K562 (cell line): ENCODE data around the gene AMOTL1. TPM values are rescaled to one million over a fixed set of nuclear protein-coding genes. Genes with fewer than 3 reads are reported as not detected.

Experiments used
- ATAC-seq: fragments of 200-7000 bp; cut with Tn5 transposase; 3 replicates; pipeline ENCODE4 v1.9.1; 2020; ENCODE audit warnings: moderate library complexity
- BruUV-seq: library from RNA; stranded (reverse); fragments of 400-500 nt; replicated peaks from 2 replicates; lab custom pipeline; 2021; lab: Mats Ljungman, UMichigan
- CTCF ChIA-PET: fragments of 300-600 bp; formaldehyde crosslinking; extraction: SDS; loops from one replicate; lab custom pipeline; 2021; ENCODE audit warnings: low intra/inter-chr PET ratio; lab: Yijun Ruan, JAX
- POLR2A ChIA-PET: fragments of 300-600, 350-650 bp; sonication (Branson Sonifier 250); formaldehyde crosslinking; extraction: SDS; loops from one replicate; lab custom pipeline; 2021; ENCODE audit warnings: antibody characterized with exemption, inconsistent platforms; lab: Yijun Ruan, JAX
- DNase-seq, 4 experiments: peaks; one replicate each; pipeline versions ENCODE4 v3.0.0 to v3.0.0-alpha.2; 2011 to 2018; ENCODE audit warnings: low spot score in 3 of 4, mixed read lengths in 3 of 4; ENCODE audit errors: extremely low read depth in 1 of 4
- FAIRE-seq: peaks from 2 replicates; lab custom pipeline; 2011; peaks lifted over from hg19 to GRCh38; lab: Jason Lieb, UNC
- H2AFZ ChIP-seq: 2 replicates; pipeline ENCODE4 v1.6.0; 2011; ENCODE audit warnings: low read depth, low read length, control low read depth, inconsistent platforms
- H3K27ac ChIP-seq: fragments of 200-600 bp; 3 replicates; pipeline ENCODE4 v1.8.0; 2011; ENCODE audit warnings: low read depth, mild to moderate bottlenecking, control low read depth, inconsistent platforms, low read length, moderate library complexity, mixed read lengths; ENCODE audit errors: extremely low read depth
- H3K27me3 ChIP-seq, 2 experiments: fragments of 300-600 bp in 1 of 2; 2 replicates in 1 of 2; 3 replicates in 1 of 2; pipeline versions ENCODE4 v1.6.0 to v1.8.0; 2011; ENCODE audit warnings: inconsistent platforms in 2 of 2, low read length in 2 of 2, mild to moderate bottlenecking in 1 of 2, mixed read lengths in 1 of 2, moderate library complexity in 1 of 2; ENCODE audit not compliant: control insufficient read depth in 2 of 2, insufficient read depth in 2 of 2
- H3K36me3 ChIP-seq: fragments of 300-600 bp; 3 replicates; pipeline ENCODE4 v1.8.0; 2011; ENCODE audit warnings: mild to moderate bottlenecking, low read length, inconsistent platforms; ENCODE audit not compliant: control insufficient read depth, insufficient read depth
- H3K4me1 ChIP-seq, 2 experiments: fragments of 200-600 bp in 1 of 2; replicated peaks in 1 of 2; 2 replicates in 1 of 2; 3 replicates in 1 of 2; pipeline versions ENCODE4 v1.5.1 to v1.8.0; 2011; ENCODE audit warnings: inconsistent platforms in 2 of 2, low read length in 2 of 2, mild to moderate bottlenecking in 1 of 2, mixed read lengths in 1 of 2, moderate library complexity in 1 of 2; ENCODE audit not compliant: control insufficient read depth in 2 of 2, insufficient read depth in 2 of 2
- H3K4me2 ChIP-seq: 2 replicates; pipeline ENCODE4 v1.6.1; 2011; ENCODE audit warnings: low read length, control low read depth, inconsistent platforms, mixed read lengths; ENCODE audit not compliant: insufficient read depth
- H3K4me3 ChIP-seq: fragments of 200-600 bp; sonication (generic), shearing (Covaris generic); 2 replicates; pipeline ENCODE4 v1.5.1; 2016; ENCODE audit warnings: control low read depth, inconsistent platforms
- H3K79me2 ChIP-seq: fragments of 200-600 bp; 3 replicates; pipeline ENCODE4 v1.8.0; 2011; ENCODE audit warnings: low read length, inconsistent platforms; ENCODE audit not compliant: control insufficient read depth, insufficient read depth
- H3K9ac ChIP-seq, 2 experiments: 2 replicates each; pipeline versions ENCODE4 v1.6.0 to v1.6.1; 2011; ENCODE audit warnings: low read depth in 2 of 2, low read length in 2 of 2, control low read depth in 1 of 2, inconsistent platforms in 1 of 2, mild to moderate bottlenecking in 1 of 2, mixed read lengths in 1 of 2; ENCODE audit not compliant: insufficient read depth in 1 of 2
- H3K9me1 ChIP-seq: one replicate; pipeline ENCODE4 v1.6.0; 2011; ENCODE audit warnings: inconsistent platforms, mild to moderate bottlenecking, low read length, moderate library complexity; ENCODE audit not compliant: control insufficient read depth, insufficient read depth
- H3K9me3 ChIP-seq: replicated peaks from 2 replicates; pipeline ENCODE4 v1.5.1; 2011; ENCODE audit warnings: low read depth, low read length, inconsistent platforms; ENCODE audit not compliant: control insufficient read depth, insufficient read depth
- H4K20me1 ChIP-seq: replicated peaks from 2 replicates; pipeline ENCODE4 v1.6.1; 2011; ENCODE audit warnings: low read length, inconsistent platforms, mixed read lengths; ENCODE audit not compliant: control insufficient read depth, insufficient read depth
- BCOR ChIP-seq: fragments of 450-650 bp; IDR thresholded peaks from 2 replicates; pipeline ENCODE4 v1.6.1; 2016
- BHLHE40 ChIP-seq: IDR thresholded peaks from 2 replicates; pipeline ENCODE4 v1.6.1; 2011; ENCODE audit warnings: low read length, improper control_type of control experiment
- DLX4 ChIP-seq: fragments of 250-450 bp; sonication (Bioruptor Pico); IDR thresholded peaks from 2 replicates; pipeline ENCODE4 v1.6.1; 2021; ENCODE audit warnings: mild to moderate bottlenecking
- E2F5 ChIP-seq: sonication (generic); formaldehyde crosslinking; IDR thresholded peaks from 2 replicates; pipeline ENCODE4 v1.8.0; 2022; ENCODE audit warnings: mild to moderate bottlenecking, missing genetic modification reagents
- HNRNPK ChIP-seq: fragments of 200-400 bp; formaldehyde crosslinking; IDR thresholded peaks from one replicate; pipeline ENCODE4 v1.6.1; 2018; ENCODE audit warnings: mild to moderate bottlenecking, low read depth, low read length; ENCODE audit not compliant: poor library complexity, severe bottlenecking
- KAT8 ChIP-seq: fragments of 450-650 bp; IDR thresholded peaks from 2 replicates; pipeline ENCODE4 v1.6.1; 2016; ENCODE audit warnings: low read depth, mild to moderate bottlenecking
- NR2F6 ChIP-seq: fragments of 450-650 bp; formaldehyde crosslinking; IDR thresholded peaks from 2 replicates; pipeline ENCODE4 v1.4.0; 2020; ENCODE audit warnings: mild to moderate bottlenecking
- PCBP1 ChIP-seq: fragments of 200-400 bp; formaldehyde crosslinking; IDR thresholded peaks from 2 replicates; pipeline ENCODE4 v1.6.1; 2018; ENCODE audit warnings: mild to moderate bottlenecking, low read depth, low read length; ENCODE audit not compliant: poor library complexity, severe bottlenecking
- THRB ChIP-seq: fragments of 450-650 bp; formaldehyde crosslinking; conservative IDR thresholded peaks from 2 replicates; pipeline ENCODE4 v1.4.0; 2022; ENCODE audit warnings: mild to moderate bottlenecking, missing genetic modification characterization
- U2AF2 ChIP-seq: fragments of 200-400 bp; formaldehyde crosslinking; optimal IDR thresholded peaks from 2 replicates; pipeline ENCODE3; 2017; ENCODE audit warnings: low read depth, mild to moderate bottlenecking, low read length
- ZBTB7A ChIP-seq: IDR thresholded peaks from 2 replicates; pipeline ENCODE4 v1.6.1; 2011; ENCODE audit warnings: low read depth, mild to moderate bottlenecking, low read length, moderate library complexity, borderline replicate concordance; ENCODE audit not compliant: control insufficient read depth
- ZFP91 ChIP-seq: sonication (generic); formaldehyde crosslinking; IDR thresholded peaks from 2 replicates; pipeline ENCODE4 v1.8.0; 2022; ENCODE audit warnings: mild to moderate bottlenecking, missing genetic modification reagents
- ZKSCAN8 ChIP-seq: fragments of 200-800 bp; sonication (Bioruptor generic); IDR thresholded peaks from 2 replicates; pipeline ENCODE4 v1.6.1; 2016; ENCODE audit warnings: missing genetic modification characterization, missing compliant biosample characterization
- ZNF12 ChIP-seq: sonication (generic); formaldehyde crosslinking; IDR thresholded peaks from 2 replicates; pipeline ENCODE4 v1.4.0; 2020; ENCODE audit warnings: mild to moderate bottlenecking, missing genetic modification reagents
- ZNF589 ChIP-seq: fragments of 200-800 bp; sonication (Bioruptor generic); IDR thresholded peaks from 2 replicates; pipeline ENCODE4 v1.6.1; 2016; ENCODE audit warnings: low read depth, missing genetic modification characterization, missing compliant biosample characterization
- ZNF77 ChIP-seq: fragments of 250-450 bp; sonication (Bioruptor Pico); IDR thresholded peaks from 2 replicates; pipeline ENCODE4 v1.5.0; 2020
- WGBS: fragments of 100-300 bp; shearing (Covaris generic); methylation state at CpG from one replicate; pipeline ENCODE4 v1.1.6; 2016; ENCODE audit warnings: low coverage, mixed read lengths; ENCODE audit not compliant: insufficient coverage; ENCODE audit errors: missing lambda C conversion rate; 5-methylcytosine and 5-hydroxymethylcytosine counted together
- in situ Hi-C: fragments of 300-500 bp; cut with MboI; formaldehyde crosslinking; loops from 4 replicates; pipeline ENCODE4 v1.15.0; 2018; ENCODE audit warnings: inconsistent platforms, mixed read lengths
- intact Hi-C: fragments of 100-400 bp; cut with micrococcal nuclease; formaldehyde crosslinking; loops from 2 replicates; pipeline ENCODE4 v1.14.2; 2022
- polyA plus RNA-seq, 8 experiments: library from polyadenylated mRNA; depleted of rRNA in 4 of 8; stranded (reverse) in 5 of 8; unstranded in 3 of 8; fragments of >200 nt; fragmentation: Nextera tagmentation in 2 of 8; fragmentation: Illumina TruSeq in 1 of 8; extraction: Ambion mirVana in 2 of 8; extraction: Trizol in 1 of 8; gene quantifications; 2 replicates each; pipeline versions ENCODE4 v1.2.1 to v1.2.3, GENCODE V29; 2011 to 2014; ENCODE audit warnings: inconsistent platforms in 1 of 8, missing spikeins in 1 of 8
- total RNA-seq, 7 experiments: library from RNA; depleted of rRNA in 6 of 7; stranded (reverse); fragments of >200 nt in 6 of 7; fragmentation: Illumina TruSeq in 2 of 7; extraction: Trizol in 2 of 7; gene quantifications; 2 replicates each; pipeline versions ENCODE4 v1.2.1 to v1.2.3, GENCODE V29; 2011 to 2021; ENCODE audit warnings: low replicate concordance in 1 of 7

Gene AMOTL1
- total and polyA plus RNA-seq, 9 of the 15 experiments (the other 6 are each of a cell fraction or from before 2014, with no cell fraction given) = 4.0 to 35.4 (median 14.0) TPM

- Histone ChIP-seq H3K9ac (no peak overlapping the region), H3K27me3 (no peaks in the 10 kb centered on the region), H3K4me1 (no peaks in the 10 kb centered on the region), H3K4me2 (no peak overlapping the region), H3K36me3 (peaks cover 26% of the 10 kb centered on the region; the same call in 2 of the 3 replicates), H3K4me3 (no peak overlapping the region), H3K79me2 (no peaks in the 10 kb centered on the region), H3K9me1 (no peaks in the 10 kb centered on the region), H4K20me1 (no peaks in the 10 kb centered on the region), H2AFZ (no peak overlapping the region), H3K27ac (no peak overlapping the region), H3K9me3 (no peaks in the 10 kb centered on the region)
- no peak for ATAC-seq
- WGBS = 59% methylated on average over 4 of the region's 4 CpGs
- TF ChIP-seq HNRNPK (no peak), ZNF589 (CRISPR knock-in tag) (no peak), ZBTB7A (no peak), U2AF2 (no peak), ZFP91 (CRISPR knock-in tag) (no peak), E2F5 (CRISPR knock-in tag) (no peak), PCBP1 (no peak), BHLHE40 (no peak), BCOR (no peak), KAT8 (no peak), THRB (no peak), ZKSCAN8 (CRISPR knock-in tag) (no peak), ZNF77 (no peak), NR2F6 (CRISPR knock-in tag) (no peak), ZNF12 (CRISPR knock-in tag) (no peak), DLX4 (CRISPR knock-in tag) (no peak)
- DNase-seq = no peak
- CTCF ChIA-PET = no interaction called here
- no peak for FAIRE-seq
- no TSS peak for BruUV-seq
- in situ Hi-C loops (no loop called here), intact Hi-C loops (no loop called here)
- POLR2A ChIA-PET = interaction anchor here (0.7 kb wide), 1 partner anchor 900 kb away, joined by 3 read pairs; no protein-coding TSS in a partner anchor
These were observed 72.1 kb downstream of the AMOTL1 start for GRCh38 chr11:94840209-94840608.
